ENCODE measurements around the gene VAMP7. TPM values are rescaled to one million over a fixed set of nuclear protein-coding genes. Genes with fewer than 3 reads are reported as not detected.
A peak's percentile ranks its signal among the peaks of the same experiment; 100 is the strongest.
"Not testable (repeated sequence)": the region's sequence is repeated elsewhere in the genome, so short reads cannot be mapped to it uniquely, and the experiment has no call there.

Gene VAMP7
- total RNA-seq, result 10 to 100 TPM; 29.5 to 30.5 TPM
- long read RNA-seq, transcript VAMP7-202 (8 exons, 2,646 nt), result major isoform, 85 of 95 reads
- long read RNA-seq, partial matches to known transcripts, result 0 of 95 reads
- long read RNA-seq, other reads (novel, unspliced or antisense), result 4 of 95 reads

- intact Hi-C loops (cut with DNase I, micrococcal nuclease), result no loop called here
- ATAC-seq, result peak; percentile 99
These were observed at the start of gene VAMP7 for GRCh38 chrX:155881158-155881993. VAMP7 (plus strand) TSS chrX:155881345; CDS start chrX:155889467, 8,122 bp downstream.

GRCh38 chrX:155841232-155841631, 39.9 kb upstream of the VAMP7 start:
- intact Hi-C loops (cut with DNase I, micrococcal nuclease), result no loop called here
- ATAC-seq, result no peak
- DNase-seq, result no peak

More at GRCh38 chrX:155881158-155881993, at the start of gene VAMP7:
- DNase-seq, result peak; percentile 84 to 89

- ATAC-seq; intact Hi-C loops (cut with DNase I, micrococcal nuclease): not testable (repeated sequence)
These were observed 29.4 kb upstream of the VAMP7 start for GRCh38 chrX:155851786-155852185.

GRCh38 chrX:155857561-155857960, 23.6 kb upstream of the VAMP7 start:
- ATAC-seq (no peak), DNase-seq (no peak)
- intact Hi-C loops (cut with DNase I, micrococcal nuclease), result no loop called here

More at GRCh38 chrX:155851786-155852185, 29.4 kb upstream of the VAMP7 start:
- DNase-seq, result not testable (repeated sequence)

- intact Hi-C loops (cut with DNase I, micrococcal nuclease), result no loop called here
- DNase-seq (no peak), ATAC-seq (no peak)
These were observed 16.5 kb upstream of the VAMP7 start for GRCh38 chrX:155864655-155865054.

- no peak for ATAC-seq
- no peak for DNase-seq
- intact Hi-C loops (cut with DNase I, micrococcal nuclease), result no loop called here
These were observed 16.0 kb upstream of the VAMP7 start for GRCh38 chrX:155865193-155865592.

- DNase-seq, result no peak
- ATAC-seq, result no peak
- intact Hi-C loops (cut with DNase I, micrococcal nuclease), result no loop called here
These were observed 13.3 kb upstream of the VAMP7 start for GRCh38 chrX:155867821-155868220.

GRCh38 chrX:155870958-155871357, 10.2 kb upstream of the VAMP7 start:
- no peak for DNase-seq
- intact Hi-C loops (cut with DNase I, micrococcal nuclease), result no loop called here
- no peak for ATAC-seq

GRCh38 chrX:155871934-155872333, 9.2 kb upstream of the VAMP7 start:
- DNase-seq (no peak), ATAC-seq (no peak)
- intact Hi-C loops (cut with DNase I, micrococcal nuclease), result no loop called here

- DNase-seq (no peak), ATAC-seq (no peak)
- intact Hi-C loops (cut with DNase I, micrococcal nuclease), result no loop called here
These were observed 8.0 kb upstream of the VAMP7 start for GRCh38 chrX:155873188-155873587.

GRCh38 chrX:155874571-155875244, 6.4 kb upstream of the VAMP7 start:
- DNase-seq, result no peak
- ATAC-seq, result no peak

GRCh38 chrX:155876704-155877103, 4.4 kb upstream of the VAMP7 start:
- no peak for ATAC-seq
- DNase-seq, result no peak
- intact Hi-C loops (cut with DNase I, micrococcal nuclease), result no loop called here

More at GRCh38 chrX:155874571-155875244, 6.4 kb upstream of the VAMP7 start:
- intact Hi-C loops (cut with DNase I, micrococcal nuclease), result no loop called here

- no peak for ATAC-seq
- no peak for DNase-seq
- intact Hi-C loops (cut with DNase I, micrococcal nuclease), result no loop called here
These were observed 3.9 kb upstream of the VAMP7 start for GRCh38 chrX:155877288-155877687.

- DNase-seq (no peak), ATAC-seq (no peak)
- intact Hi-C loops (cut with DNase I, micrococcal nuclease), result no loop called here
These were observed 473 bp upstream of the VAMP7 start for GRCh38 chrX:155880586-155881157.

- intact Hi-C loops (cut with DNase I, micrococcal nuclease), result no loop called here
- DNase-seq (no peak), ATAC-seq (no peak)
These were observed 5.3 kb downstream of the VAMP7 start for GRCh38 chrX:155886409-155886808.

- intact Hi-C loops (cut with DNase I, micrococcal nuclease), result no loop called here
- DNase-seq (no peak), ATAC-seq (no peak)
These were observed 7.0 kb downstream of the VAMP7 start for GRCh38 chrX:155888139-155888538.

GRCh38 chrX:155889328-155889727, 8.2 kb downstream of the VAMP7 start:
- intact Hi-C loops (cut with DNase I, micrococcal nuclease), result no loop called here
- no peak for ATAC-seq
- no peak for DNase-seq

- intact Hi-C loops (cut with DNase I, micrococcal nuclease), result no loop called here
- DNase-seq (no peak), ATAC-seq (no peak)
These were observed 10.5 kb downstream of the VAMP7 start for GRCh38 chrX:155891446-155892210.

- DNase-seq (no peak), ATAC-seq (no peak)
- intact Hi-C loops (cut with DNase I, micrococcal nuclease), result no loop called here
These were observed 12.4 kb downstream of the VAMP7 start for GRCh38 chrX:155893521-155893920.
